ENCODE results near the gene ERBIN.

DNA sequence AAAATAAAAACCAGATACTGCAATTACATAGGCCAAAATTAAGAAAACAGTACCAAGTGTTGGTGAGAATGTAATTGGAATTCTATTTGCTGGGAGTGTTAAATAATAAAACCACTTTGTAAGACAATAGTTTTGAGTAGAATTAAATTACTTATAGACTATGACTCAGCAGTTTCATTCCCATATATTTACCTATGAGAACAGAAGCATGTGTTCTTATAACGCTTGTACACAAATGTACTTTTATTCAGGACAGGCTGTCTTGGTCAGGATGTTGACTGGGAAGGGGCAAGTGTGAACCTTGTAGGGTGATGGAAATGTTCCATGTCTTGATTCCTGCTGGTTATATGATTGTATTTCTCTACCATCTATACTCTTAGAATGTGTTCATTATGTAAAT is 56.3 kb downstream of the ERBIN start:
- TF ChIP-seq ZNF431 (CRISPR knock-in tag; IDR thresholded peaks at IDR 0.05) (no peak), SMC3 (conservative IDR thresholded peaks at IDR 0.05; ENCODE audit: insufficient read depth, low read depth, low read length) (no peak), FOXJ3 (CRISPR knock-in tag; IDR thresholded peaks at IDR 0.05) (no peak), ZFX (CRISPR knock-in tag; IDR thresholded peaks at IDR 0.05) (no peak), HMG20B (CRISPR knock-in tag; IDR thresholded peaks at IDR 0.05) (no peak), SIN3A (IDR thresholded peaks at IDR 0.05; ENCODE audit: borderline replicate concordance in 2 of 2, control insufficient read depth in 1 of 2, low read depth in 2 of 2, low read length in 2 of 2) (no peak), EZH2 (IDR thresholded peaks at IDR 0.05; ENCODE audit: borderline replicate concordance, low read depth, low read length) (no peak)
- TF ChIP-seq, protein P1, sequence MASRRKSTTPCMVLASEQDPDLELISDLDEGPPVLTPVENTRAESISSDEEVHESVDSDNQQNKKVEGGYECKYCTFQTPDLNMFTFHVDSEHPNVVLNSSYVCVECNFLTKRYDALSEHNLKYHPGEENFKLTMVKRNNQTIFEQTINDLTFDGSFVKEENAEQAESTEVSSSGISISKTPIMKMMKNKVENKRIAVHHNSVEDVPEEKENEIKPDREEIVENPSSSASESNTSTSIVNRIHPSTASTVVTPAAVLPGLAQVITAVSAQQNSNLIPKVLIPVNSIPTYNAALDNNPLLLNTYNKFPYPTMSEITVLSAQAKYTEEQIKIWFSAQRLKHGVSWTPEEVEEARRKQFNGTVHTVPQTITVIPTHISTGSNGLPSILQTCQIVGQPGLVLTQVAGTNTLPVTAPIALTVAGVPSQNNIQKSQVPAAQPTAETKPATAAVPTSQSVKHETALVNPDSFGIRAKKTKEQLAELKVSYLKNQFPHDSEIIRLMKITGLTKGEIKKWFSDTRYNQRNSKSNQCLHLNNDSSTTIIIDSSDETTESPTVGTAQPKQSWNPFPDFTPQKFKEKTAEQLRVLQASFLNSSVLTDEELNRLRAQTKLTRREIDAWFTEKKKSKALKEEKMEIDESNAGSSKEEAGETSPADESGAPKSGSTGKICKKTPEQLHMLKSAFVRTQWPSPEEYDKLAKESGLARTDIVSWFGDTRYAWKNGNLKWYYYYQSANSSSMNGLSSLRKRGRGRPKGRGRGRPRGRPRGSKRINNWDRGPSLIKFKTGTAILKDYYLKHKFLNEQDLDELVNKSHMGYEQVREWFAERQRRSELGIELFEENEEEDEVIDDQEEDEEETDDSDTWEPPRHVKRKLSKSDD (conservative IDR thresholded peaks at IDR 0.05; ENCODE audit: low read length) = no peak

Measured in K562 (cell line).